ENCODE results near the gene NTHL1. TPM values are rescaled to one million over a fixed set of nuclear protein-coding genes. Genes with fewer than 3 reads are reported as not detected.

Gene NTHL1
- total RNA-seq (2014; rRNA removed; shearing (Covaris generic)) = 84.6 and 97.1 TPM in 2 replicates
- 87.9 and 94.9 TPM in 2 replicates for polyA plus RNA-seq (2016; fragmentation: Nextera tagmentation; extraction: Ambion mirVana)
- long read RNA-seq, transcript NTHL1-201 (6 exons, 1,067 nt) = major isoform, 76 of 97 reads
- long read RNA-seq, partial matches to known transcripts = 2 of 97 reads
- long read RNA-seq, other reads (novel, unspliced or antisense) = 19 of 97 reads

GRCh38 chr16:2047330-2048115 is at the start of gene NTHL1, which contains the start of gene TSC2:
Gene NTHL1 (minus strand): TSS chr16:2047834. CDS start chr16:2047823, 11 bp downstream.
Gene TSC2 (plus strand): TSS chr16:2047985. CDS start chr16:2048616, 631 bp downstream.
- no peaks in the 10 kb centered on the region for H3K9me2 ChIP-seq (ENCODE audit: insufficient read depth)
- no peaks in the 10 kb centered on the region for H4K20me1 ChIP-seq (replicated peaks; ENCODE audit: insufficient read depth)
- H3K4me1 Mint-ChIP-seq = peaks cover 8% of the 10 kb centered on the region
- no peaks in the 10 kb centered on the region for H3K9me3 Mint-ChIP-seq
- H3K27me3 Mint-ChIP-seq (ENCODE audit: insufficient read depth, low read depth, poor library complexity) = peaks cover 12% of the 10 kb centered on the region
- H3K4me1 ChIP-seq (ENCODE audit: insufficient read depth) = peaks cover 10% of the 10 kb centered on the region; the same call in 1 of the 2 replicates
- no peaks in the 10 kb centered on the region for H3K36me3 ChIP-seq (ENCODE audit: insufficient read depth)
- no peak within 1 kb of the TSS for H3K27ac ChIP-seq (ENCODE audit: low read depth)
- H3K27ac Mint-ChIP-seq = peak within 1 kb of the TSS; percentile 61; the same call in 1 of the 2 replicates
- H3K4me3 Mint-ChIP-seq = peak within 1 kb of the TSS; percentile 92
- H3K79me2 ChIP-seq (replicated peaks; ENCODE audit: insufficient read depth) = peaks cover 22% of the 10 kb centered on the region
- H3K4me2 ChIP-seq = peak within 1 kb of the TSS; percentile 99
- H3F3A ChIP-seq (replicated peaks; ENCODE audit: low read depth) = 0 out of 2 replicates have a peak, but pooled peaks cover 5% of the 10 kb centered on the region
- H3K4me3 ChIP-seq = peak within 1 kb of the TSS; percentile 97
- ATAC-seq = peak; percentile 92
- peak; percentile 98 for DNase-seq (ENCODE audit: low spot score)
- TF ChIP-seq JUNB (IDR thresholded peaks at IDR 0.05; ENCODE audit: unreplicated experiment) = no peak
- no peak for TF ChIP-seq ZNF331 (CRISPR knock-in tag; IDR thresholded peaks at IDR 0.05; ENCODE audit: low read depth)
- TF ChIP-seq ZNF114 (CRISPR knock-in tag; IDR thresholded peaks at IDR 0.05) = no peak
- peak; percentile 79 for TF ChIP-seq POLR2AphosphoS5 (IDR thresholded peaks at IDR 0.05; ENCODE audit: low read depth)
- peak; percentile 99 for TF ChIP-seq ETS1 (IDR thresholded peaks at IDR 0.05)
- TF ChIP-seq REST (IDR thresholded peaks at IDR 0.05; ENCODE audit: unreplicated experiment) = no peak
- TF ChIP-seq EZH2phosphoT487 (IDR thresholded peaks at IDR 0.05; ENCODE audit: unreplicated experiment) = no peak
- peak; percentile 76 for TF ChIP-seq CREB1 (CRISPR knock-in tag; IDR thresholded peaks at IDR 0.05; ENCODE audit: low read depth)
- no peak for TF ChIP-seq NANOG (IDR thresholded peaks at IDR 0.05; ENCODE audit: borderline replicate concordance)
- no peak for TF ChIP-seq STAT1 (IDR thresholded peaks at IDR 0.05; ENCODE audit: unreplicated experiment)
- TF ChIP-seq CTCF (conservative IDR thresholded peaks at IDR 0.05; ENCODE audit: low read depth in 2 of 2) = peak in 1 of 2 experiments; percentile 16; a peak in 1 of 4 replicates
- H3K27me3 ChIP-seq (ENCODE audit: insufficient read depth) = no peaks in the 10 kb centered on the region
- H2AFZ ChIP-seq = peak within 1 kb of the TSS; percentile 97
- H3K36me3 Mint-ChIP-seq (ENCODE audit: low read depth) = peaks cover 7% of the 10 kb centered on the region; the same call in 2 of the 3 replicates

Measured in GM23338 (cell line).